GF-D8 (cell line): ENCODE data around the gene ZNF546.

Source experiments
- DNase-seq: peaks from one replicate; lab custom pipeline; 2025; lab: John Stamatoyannopoulos, UW

Gene ZNF546

DNA sequence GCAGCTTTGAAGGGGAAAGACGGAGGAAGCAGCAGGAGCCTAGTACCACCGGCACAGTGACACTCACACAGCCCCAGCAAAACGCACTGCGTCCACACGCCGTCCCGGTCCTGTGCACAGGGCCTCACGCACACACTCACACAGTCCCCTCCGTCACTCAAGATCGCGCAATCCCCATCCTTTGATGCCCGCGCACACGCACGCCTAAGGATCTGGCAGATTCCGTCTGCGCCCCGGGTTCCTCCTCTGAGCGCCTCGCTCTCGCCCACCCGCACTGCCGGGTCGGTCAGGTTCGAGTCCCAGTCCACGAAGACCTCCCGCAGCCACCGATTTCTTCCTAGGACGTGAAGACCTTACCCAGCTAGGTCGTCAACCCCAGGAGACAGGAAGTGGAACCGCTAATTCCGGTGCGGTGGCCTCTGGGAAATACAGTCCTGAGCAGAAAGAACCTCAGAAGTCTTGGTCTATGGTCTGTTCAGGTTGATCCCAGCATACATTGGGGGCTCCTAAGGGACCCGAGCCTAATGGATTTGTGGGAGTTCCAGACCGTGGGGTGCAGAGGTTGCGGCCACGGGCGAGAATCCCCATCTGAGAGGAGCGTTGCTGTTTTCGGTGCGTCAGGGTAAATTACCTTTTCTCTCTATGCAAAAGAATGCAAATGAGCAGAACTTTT is 59.1 kb downstream of the ZNF546 start, which contains the start of gene ZNF780B:
Gene ZNF780B (minus strand): TSS at position 400 of the 673 bp plus-strand sequence. CDS start 5,899 bp downstream, outside the sequence.
- peak; percentile 57 for DNase-seq

DNA sequence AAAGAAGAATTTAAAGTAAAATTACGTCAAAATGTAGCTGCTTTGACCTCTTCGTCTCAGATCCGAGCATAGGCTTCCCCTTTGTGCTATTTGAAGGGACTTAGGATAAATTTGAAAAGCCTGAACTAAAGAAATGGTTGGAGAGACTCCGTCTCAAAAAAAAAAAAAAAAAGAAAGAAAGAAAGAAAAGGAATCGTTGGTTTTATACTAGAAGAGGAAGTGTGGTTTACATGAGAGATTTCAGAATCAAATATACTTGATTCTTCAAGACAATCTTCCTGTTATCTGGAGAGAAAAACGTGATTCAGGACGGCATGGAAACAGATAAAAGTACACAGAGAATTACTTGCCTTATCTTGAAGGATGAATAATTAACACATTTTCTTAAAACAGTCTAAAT is 59.6 kb downstream of the ZNF546 start:
- no peak for DNase-seq

DNA sequence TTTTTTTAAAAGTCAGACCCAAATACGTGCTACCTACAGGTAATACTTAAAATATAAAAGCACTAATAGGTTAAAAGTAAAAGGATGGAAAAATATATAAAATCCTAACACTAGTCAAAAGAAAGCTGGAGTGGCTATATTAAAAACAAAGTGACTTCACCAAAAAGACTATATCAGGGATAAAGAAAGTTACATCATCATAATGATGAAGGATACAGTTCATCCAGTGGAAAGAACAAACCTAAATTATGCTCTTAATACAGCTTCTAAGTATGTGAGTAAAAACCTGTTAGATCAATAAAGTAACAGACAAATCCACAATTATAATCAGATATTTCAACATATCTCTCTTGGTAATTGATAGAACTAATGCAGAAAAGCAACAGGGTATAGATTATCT is 60.3 kb downstream of the ZNF546 start:
- no peak for DNase-seq

DNA sequence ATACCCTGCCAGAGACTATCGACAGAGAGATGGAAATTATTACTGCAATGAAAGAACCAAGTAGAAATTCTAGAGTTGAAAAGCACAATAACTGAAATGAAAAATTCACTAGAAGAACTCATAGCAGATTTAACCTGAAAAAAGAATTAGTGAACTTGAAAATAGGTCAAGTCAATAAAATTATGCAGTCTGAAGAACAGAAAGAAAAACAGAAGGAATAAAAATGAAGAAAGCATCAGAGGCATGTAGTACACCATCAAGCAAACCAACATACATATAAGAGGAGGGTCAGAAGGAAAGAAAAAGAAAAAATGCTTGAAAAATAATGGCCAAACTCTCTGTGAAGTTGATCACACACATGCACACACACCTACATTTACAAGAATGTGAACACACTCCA is 62.8 kb downstream of the ZNF546 start:
- DNase-seq: no peak

DNA sequence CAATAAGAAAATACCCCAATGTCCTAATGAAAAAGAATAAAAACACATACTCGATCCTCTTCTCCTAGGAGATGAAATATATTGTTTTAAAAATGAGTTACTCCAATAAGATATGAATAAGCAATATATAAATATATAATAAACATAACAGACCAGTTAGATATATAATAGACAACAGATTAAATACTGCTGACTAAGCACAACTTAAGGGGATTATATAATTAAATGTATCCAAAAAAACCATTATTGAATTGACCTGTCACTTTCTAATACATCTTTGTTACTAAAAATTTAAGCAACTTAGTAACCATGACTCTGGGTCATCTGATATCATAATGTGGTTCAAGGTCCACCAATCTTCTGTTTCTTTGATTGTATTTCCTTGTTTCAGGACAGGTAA is 73.2 kb downstream of the ZNF546 start:
- no peak for DNase-seq
